Measurements from ENCODE around the gene PLXDC2.
A peak's percentile ranks its signal among the peaks of the same experiment; 100 is the strongest.
"Not testable (repeated sequence)": the region's sequence is repeated elsewhere in the genome, so short reads cannot be mapped to it uniquely, and the experiment has no call there.

The PLXDC2 gene

DNA sequence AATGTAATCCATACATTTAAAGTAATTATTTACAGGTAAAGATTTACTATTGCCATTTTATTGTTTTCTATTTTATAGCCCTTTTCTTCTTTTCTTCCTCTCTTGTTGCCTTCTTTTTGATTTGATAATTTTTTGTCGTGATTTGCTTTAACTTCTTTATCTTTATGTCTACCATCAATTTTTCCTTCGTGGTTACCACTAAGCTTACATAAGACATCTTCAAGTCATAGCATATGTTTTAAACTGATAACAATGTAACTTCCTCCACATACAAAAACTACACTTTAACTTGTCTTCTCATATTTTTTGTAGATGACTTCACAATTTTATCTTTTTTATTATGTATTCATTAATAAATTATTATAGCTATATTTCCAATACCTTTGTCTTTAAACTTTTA lies 316.6 kb downstream of the PLXDC2 start:
- no peak for DNase-seq

DNA sequence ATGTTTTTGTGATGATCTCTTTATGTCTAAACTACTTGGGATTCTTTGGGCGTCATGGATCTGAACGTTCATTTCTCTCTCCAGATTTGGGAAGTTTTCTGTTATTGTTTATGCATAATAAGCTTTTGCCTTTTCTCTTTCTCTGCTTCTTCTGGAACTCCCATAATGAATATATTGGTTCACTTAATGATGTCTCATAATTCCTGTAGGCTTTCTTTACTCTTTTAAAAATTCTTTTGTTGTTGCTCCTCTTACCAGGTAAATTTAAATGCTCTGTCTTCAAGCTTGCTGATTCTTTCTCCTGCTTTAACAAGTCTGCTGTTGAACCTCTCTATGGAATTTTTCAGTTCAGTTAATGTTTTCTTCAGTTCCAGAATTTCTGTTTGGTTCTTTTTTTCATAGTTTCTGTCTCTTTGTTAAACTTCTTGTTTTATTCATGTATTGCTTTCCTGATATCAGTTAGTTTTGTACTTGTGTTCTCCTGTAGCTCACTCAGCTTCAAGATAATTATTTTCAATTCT lies 317.5 kb downstream of the PLXDC2 start:
- no peak for DNase-seq

DNA sequence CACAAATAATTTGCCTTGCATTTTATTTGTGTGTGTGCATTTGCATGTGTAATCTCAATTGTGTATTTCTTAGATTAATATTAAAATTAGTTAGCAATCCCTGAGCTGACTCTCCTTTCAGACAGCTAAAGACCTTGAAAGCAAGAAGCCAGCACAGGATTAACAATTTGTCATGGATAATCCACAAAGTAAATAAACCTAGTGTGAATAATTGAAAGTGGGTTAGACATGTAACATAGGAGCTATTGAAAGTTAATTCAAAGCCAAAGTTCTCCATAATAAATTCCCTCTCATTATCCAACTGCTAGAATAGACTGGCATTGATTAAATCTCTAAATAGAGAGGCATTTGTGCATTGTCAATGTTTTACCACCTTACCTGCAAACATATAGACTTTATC lies 326.1 kb downstream of the PLXDC2 start:
- no peak for DNase-seq

DNA sequence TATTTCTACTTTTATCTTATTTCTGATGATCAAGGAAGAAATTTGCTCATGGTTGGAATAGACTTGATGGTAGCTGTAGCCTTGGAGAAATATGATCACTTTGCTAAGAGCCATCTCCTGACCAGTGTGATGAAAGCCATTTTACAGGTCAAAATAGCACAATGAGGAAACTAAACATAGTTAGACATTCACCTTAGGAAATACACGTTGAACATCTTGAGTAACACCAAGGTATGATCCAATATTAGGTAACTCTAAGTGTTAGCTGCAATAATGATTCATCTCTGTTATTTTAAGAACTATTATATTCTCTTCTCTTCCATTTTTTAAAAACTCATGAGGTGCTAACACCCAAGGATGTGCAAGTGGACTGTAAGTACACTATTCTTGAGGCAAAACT lies 328.0 kb downstream of the PLXDC2 start:
- no peak for DNase-seq

DNA sequence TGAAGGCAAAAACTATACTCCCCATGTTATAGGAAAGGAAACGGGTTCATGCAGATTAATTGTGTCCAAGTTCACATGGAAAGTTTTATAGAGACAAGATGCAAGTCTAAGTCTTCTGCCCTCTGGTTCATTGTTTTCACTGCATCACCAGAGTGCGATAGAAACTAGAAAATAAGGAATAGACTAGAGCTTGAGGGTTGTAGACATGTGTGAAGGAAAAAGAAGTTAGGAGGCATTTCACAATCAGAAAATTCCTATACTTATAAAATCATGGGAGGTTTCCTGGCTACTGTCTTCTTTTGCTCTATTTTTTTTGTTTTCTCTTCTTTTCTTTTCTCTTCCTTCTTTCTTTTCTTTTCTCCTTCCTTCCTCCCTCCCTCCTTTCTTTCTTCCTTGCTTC lies 329.8 kb downstream of the PLXDC2 start:
- no peak for DNase-seq

DNA sequence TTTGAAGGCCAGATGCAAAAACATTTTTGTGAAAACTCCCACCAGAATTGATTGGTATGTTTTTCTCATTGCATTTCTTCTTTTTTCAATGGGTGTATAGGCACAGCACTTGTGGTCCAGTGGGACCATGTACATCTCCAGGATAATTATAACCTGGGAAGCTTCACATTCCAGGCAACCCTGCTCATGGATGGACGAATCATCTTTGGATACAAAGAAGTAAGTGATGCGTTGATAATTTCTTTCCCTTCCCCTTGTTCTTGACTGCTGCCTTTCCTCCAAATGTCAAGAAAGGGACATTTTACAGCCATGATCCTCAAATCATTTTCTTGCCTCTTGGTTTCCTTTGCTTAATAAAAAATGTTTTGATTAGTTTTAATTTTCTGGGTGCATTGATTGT lies 331.5 kb downstream of the PLXDC2 start:
- no peak for DNase-seq

DNA sequence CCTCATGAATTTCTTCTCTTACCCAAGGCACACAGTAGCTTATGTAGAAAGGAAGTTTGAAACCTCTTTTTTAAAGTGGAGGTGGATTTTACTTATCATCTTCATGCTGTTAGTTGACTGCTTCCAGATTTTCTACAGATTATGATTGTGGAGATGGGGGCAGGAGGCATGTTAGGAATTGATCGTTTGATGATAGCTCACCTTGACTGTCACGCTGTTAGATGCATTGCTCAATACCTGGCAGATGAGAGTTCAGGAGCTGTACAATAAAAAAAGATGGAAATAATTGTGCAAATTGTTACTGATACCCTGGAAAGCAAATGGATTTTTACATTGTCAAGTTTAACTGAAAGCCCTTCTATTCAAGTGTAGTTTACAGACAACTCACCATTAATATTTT lies 340.3 kb downstream of the PLXDC2 start:
- no peak for DNase-seq

DNA sequence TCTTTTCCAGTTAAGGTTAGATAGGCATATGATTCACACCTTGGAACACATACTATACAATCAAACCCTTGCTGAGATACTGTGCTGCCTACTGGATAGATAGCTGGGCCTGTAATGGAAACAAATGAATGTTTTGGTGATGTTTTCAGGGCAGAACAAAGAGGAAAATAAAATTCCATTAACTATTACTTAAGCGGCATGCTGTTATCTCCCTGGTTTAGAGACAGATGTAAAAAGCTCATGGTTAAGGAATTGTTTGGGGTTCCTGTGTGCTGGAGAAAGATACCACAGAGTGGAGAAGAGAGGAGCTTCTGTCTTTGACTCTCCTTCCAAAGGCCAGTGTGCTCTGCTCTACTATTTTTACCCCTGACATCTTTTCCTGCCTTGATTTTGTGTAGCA lies 341.1 kb downstream of the PLXDC2 start:
- DNase-seq: no peak

DNA sequence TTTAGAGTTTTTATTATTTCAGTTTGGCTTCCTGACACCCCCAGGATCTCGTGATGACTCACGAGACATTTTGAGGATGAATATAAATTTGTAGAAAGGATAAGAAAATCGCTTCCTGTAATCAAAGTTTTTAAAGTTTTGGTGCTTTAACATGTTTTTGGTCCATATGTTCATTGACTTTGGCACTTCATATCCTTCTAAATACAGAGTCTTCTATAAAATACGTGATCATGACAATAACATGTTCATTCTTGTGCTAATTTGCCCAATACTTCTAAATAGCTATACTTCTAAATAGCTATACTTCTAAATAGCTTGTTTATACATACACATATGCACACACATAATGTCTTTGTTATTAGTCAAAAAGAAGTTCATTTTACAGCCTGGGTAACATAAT lies 341.9 kb downstream of the PLXDC2 start:
- no peak for DNase-seq

DNA sequence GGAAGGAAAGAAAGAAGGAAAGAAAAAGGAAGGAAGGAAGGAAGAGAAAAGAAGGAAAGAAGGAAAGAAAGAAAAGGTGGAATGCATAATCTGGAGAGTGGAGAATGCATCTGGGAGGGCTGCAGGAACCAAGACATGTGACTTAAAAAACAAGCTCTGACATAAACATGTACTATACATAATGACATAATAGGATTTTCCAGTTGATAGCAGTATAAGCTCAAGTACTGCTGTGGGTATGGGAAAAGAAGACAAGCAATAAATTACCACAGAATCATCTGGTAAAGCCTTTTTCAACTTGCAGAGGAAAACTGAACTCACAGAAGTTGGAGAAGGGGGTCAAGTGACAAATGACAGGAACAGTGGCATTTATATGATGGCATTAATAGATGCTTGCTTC lies 345.9 kb downstream of the PLXDC2 start:
- DNase-seq: no peak

DNA sequence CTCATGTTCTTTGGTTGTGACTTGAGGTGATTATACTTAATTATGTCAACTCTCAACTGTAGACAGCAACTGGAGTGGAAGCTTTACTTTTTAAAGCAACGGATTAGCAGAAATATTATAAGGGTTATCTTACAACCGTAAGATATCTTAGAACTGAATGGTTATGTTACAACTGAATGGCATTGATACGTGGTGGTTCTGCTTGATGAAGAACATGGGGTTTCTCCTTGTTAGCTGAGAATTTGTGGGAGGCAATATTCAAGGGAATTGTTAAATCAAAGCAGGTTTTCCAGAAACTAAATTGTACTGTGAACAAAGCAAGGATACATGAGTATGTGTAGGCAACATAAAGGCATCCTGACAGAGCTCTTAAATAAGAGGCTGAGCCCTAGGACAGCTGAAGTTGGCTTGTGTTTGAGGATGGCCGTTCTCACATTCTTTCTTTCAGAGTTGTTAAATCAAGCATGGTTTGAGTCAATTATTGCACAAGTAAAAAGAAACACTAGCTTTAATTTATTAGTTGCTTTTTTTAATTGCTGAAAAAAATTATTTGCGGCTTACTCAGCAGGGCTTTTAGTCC lies 350.0 kb downstream of the PLXDC2 start:
- DNase-seq: no peak

DNA sequence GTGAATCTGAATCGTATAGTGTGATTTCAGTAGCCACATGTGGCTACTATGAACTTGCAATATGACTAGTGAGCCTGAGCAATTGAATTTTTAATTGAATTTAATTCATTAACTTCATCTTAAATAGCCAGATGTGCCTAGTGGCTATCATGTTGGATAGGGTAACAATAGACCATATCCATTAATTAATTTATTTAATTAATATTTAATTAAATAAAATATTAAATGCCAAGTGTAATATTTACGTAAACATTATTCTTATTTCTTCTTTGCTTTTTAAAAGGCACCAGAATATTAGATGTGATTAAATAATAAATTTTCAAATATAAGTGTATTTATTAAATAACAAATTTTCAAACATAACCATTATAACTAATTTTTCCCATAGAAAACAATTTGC lies 354.4 kb downstream of the PLXDC2 start:
- DNase-seq: no peak

DNA sequence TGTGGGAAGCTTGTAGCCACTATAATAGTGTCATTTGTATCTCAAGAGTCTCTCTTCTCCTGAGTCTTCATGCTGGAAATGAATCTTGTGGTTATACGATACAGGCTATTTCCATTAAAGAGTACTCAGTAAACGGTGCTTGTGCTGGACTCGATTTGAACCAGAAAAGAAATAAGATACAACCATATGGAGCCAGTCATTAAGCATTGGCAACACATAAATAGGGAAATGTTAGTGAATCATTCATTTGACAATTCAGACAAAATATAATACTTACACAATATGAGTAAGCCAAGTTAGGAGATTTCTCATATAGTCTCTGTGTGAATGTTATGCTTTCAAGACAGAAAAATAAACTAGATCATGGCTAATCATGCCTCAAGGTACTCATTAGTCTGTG lies 356.8 kb downstream of the PLXDC2 start:
- DNase-seq: no peak

DNA sequence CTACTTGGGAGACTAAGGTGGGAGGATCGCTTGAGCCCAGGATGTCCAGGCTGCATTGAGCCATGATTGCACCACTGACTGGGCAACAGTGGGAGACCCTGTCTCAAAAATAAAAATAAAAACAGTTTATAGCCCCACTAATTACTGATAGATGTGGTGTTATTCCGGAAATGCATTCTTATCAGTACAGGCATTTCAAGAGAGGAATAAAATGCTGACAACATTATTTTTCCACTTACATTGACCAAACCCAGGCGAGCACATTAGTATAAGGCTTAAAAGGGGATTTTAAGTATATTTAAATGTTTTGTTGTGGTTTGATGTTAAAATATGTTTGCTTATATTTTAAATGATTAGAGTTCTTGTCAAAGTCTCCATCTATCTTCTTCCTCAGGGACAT lies 359.5 kb downstream of the PLXDC2 start:
- no peak for DNase-seq

DNA sequence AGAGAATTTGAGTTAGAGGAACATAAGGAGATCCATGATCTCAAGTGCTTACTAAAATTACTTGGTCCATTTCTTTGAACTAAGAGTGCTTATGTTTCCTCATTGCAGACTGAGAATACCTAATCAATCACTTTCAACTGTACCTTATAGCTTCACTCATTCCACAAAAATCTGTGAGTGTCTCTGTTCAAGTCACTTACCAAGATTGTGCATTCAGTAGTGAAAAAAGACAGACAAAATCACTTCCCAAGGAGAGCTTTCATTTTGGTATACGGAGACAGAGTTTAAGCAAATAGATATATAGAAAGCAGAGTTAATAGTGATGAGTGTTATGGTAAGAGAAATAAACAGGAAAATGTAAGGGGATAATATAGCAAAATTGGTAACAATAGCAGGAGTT lies 364.5 kb downstream of the PLXDC2 start:
- DNase-seq: no peak

DNA sequence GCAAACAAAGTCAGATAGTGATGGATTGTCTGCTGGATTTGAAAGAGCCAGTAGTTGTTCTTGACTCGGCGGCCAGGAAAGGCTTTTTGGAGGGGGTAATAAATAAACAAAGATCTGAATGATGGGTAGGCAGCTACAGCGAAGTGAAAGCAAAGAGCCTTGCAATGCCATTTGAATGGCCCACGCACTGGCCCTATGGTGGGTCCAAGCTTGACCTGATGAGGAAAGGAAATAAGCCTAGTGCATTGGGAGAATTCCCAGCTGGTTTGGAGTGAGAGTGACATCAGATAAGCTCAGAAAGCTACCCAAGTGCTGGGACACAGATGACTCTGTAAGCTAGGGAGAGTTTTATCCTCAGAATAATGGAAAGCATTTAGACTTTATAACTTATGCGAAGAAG lies 365.2 kb downstream of the PLXDC2 start:
- no peak for DNase-seq

DNA sequence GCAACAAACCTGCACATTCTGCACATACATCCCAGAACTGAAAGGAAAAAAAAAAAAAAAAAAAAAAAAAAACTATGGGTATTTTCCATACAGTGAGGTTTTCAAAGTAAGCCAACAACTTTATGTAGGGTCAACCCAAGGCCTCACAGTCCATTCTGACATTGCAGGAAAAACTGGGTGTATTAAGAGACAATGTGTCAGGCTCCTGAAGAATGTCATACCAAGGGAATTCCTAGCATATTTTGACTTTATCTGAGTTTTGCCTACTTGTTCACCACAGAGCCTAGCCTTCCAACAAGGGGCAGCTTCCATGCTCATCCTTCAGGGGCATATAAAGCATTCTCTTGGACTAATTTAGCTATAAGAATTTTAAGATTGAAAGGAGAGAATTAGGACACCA lies 368.9 kb downstream of the PLXDC2 start:
- no peak for DNase-seq

DNA sequence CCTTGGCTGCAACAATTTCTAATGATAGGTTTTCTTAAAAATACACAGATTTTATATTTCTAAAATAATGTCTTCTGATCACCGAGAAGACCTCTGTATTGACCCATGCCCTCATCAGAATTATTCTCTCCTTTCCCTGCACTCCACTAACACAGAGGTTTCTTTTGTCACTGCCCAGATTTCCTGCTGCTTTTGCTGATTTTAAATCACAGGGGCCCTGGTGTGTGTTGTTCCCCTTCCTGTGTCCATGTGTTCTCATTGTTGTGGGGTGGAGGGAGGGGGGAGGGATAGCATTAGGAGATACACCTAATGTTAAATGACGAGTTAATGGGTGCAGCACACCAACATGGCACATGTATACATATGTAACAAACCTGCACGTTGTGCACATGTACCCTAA lies 375.2 kb downstream of the PLXDC2 start:
- not testable (repeated sequence) for DNase-seq

DNA sequence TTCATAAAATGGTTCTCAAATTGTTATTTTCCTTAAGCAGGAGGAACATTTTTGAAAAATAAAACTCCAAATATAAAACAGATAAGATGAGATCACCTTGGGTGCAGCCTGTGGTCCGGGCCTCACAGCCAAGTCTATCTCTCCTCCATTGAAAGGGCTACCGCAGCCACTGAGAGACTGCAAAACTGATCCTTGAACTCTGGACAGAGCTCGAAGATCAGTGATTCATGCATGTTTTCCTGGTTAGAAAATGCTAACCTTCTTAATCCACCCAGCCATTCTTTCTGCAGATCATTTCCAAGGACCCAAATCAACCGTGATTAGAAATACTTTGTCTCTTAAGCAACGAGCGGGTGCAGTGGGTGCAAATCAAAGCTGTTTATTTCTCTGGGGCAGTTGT lies 378.8 kb downstream of the PLXDC2 start:
- no peak for DNase-seq

DNA sequence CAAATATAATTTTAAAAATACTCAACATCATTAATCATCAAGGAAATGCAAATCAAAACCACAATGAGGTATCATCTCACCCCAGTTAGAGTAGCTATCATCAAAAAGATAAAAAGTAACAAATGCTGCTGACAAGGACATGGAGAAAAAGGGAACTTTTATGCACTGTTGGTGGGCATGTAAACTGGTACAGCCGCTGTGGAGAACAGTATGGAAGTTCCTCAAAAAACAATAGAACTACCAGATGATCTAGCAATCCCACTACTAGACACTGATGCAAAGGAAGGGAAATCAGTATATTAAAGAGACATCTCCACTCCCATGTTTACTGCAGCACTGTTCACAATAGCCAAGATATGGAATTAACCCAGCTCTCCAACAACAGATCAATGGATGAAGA lies 384.5 kb downstream of the PLXDC2 start:
- no peak for DNase-seq

DNA sequence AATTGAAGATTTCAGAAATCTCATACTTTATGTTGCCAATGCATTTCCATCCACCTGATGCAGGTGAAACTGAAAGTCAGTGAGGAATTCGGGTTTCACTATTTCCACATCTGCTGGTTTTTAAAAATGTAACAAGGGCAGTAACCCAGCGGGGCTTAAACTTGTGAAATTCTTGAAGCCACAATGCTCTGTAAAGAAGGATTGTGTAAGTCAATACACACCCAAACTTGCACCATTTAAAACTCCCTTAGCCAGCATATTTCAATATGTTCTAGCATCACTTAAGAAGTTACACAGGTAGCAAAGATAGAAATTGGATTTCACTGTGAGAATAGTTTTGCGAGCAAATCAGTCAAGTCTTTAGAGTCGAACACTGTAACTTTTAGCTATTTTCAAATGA lies 386.1 kb downstream of the PLXDC2 start:
- DNase-seq: peak; percentile 13

DNA sequence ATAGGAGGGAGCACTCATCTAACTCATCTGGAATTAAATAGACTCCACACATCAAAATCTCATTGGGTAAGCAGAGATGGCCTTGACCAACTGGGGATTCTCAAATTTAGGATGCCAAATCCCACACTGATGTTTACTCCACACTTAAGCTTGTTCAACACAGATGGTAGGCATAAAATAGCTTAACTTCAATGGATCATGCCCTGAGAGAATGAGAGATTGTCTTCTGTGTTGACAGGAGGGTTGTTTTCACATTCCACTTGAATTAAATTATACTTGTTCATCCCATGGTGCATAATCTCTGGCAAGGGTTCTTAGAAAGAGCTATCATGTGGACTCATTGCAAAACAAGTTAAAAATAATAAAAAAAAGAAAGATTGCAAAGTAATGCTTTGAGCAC lies 391.4 kb downstream of the PLXDC2 start:
- DNase-seq: no peak

DNA sequence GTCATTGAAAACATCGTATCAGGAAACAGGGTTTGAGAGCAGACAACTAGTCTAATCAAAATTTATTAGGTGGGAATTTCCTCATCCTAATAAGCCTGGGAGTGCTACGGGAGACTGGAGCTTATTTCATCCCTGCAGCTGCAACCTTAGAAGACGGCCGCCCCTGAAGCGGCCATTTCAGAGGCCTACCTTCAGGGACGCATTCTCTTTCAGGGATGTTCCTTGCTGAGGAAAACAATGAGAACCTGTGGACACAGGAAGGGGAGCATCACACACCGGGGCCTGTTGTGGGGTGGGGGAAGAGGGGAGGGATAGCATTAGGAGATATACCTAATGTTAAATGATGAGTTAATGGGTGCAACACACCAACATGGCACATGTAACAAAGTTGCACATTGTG lies 392.9 kb downstream of the PLXDC2 start:
- not testable (repeated sequence) for DNase-seq

DNA sequence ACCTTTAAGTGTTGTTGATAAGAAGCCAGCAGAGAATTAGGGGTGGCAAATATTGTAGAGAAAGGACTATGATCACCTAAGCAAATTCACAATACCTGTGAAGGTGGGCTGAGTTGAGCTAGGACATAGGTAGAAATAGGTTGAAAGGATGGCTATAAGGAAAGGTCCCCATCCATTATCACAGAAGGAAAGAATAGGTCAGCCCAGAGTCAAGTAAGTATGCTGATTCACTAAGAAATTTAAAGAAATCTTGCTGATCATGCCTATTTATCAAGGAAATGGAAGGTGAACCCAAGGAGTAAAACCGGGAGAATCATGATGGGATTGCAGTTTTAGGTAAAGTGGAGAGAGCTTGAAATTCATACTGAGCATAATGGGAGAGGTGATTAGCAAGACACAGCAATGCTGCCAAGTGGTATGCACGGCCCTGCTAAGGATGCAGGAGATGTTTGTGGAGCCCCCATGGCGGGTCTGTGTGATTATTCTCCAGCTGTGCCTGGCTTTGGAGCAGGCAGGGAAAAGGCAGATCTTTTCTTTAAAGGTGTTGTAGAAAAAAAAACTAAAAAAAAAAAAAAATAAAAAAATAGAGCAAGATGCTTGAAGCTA lies 399.4 kb downstream of the PLXDC2 start:
- DNase-seq: no peak

DNA sequence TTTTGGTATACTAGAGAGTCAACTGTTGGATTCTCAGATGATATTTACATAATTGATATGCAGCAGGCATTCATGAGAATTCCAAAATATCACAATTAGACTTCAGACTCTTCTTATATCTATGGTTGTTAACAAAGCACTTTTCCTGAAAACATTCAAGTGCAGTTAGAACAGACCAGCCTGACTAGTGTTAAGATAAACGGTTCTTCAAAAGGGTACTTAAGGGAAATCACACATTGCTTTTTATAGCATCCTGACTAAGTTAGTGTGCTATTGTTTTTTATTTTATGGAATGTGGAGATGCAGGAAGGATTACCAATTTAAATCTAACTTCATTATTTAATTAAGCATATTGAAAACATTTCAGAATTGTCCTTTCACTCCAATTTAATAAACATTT lies 405.1 kb downstream of the PLXDC2 start:
- no peak for DNase-seq

Measured in RPMI8226 (cell line).